GM18505 (cell line): Measurements from ENCODE around the gene COL26A1.

ENCODE experiments used
- ATAC-seq: cut with Tn5 transposase; IDR thresholded peaks from one replicate; pipeline ENCODE4 v1.9.1; 2021; ENCODE audit not compliant: unreplicated experiment
- POLR2A ChIP-seq: IDR thresholded peaks from 4 replicates; pipeline ENCODE4 v1.6.1; 2011; ENCODE audit warnings: borderline replicate concordance; ENCODE audit not compliant: insufficient read depth, insufficient read length; ENCODE audit errors: extremely low read depth

The COL26A1 gene

DNA sequence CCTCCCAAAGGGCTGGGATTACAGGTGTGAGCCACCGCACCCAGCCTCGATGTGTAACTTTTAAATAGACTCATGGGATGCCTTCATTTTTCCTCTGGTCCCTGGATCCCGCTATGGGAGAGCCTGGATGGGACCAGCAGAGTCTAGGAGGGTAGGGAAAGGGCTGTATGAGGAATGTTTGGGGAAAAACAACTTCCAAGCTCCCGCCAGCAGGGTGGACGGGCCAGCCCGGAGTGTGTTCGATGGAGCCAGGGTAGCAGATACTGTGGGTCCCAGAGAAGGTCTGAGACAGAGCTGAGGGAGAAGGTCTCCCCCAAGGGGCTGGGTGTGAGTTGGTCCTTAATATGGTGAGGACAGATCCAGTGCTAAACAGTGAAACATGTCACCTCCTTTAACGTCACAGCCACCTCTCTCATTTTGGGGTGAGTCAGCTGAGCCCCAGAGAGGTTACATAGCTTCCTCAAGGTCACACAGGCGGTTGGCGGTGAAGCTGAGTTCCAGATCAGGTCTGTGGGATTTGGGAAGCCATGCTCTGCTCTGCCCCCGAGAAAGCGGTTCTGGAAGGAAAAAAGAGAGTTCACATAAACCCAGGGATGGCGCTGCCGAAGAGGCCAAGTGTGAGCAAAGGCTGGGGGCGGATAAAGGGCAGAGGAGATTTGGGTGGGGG lies 200.0 kb downstream of the COL26A1 start:
- ATAC-seq = no peak
- no peak for TF ChIP-seq POLR2A

GRCh38 chr7:101563198-101563901 lies 200.7 kb downstream of the COL26A1 start:
- ATAC-seq = no peak

GRCh38 chr7:101563943-101564777 lies 201.5 kb downstream of the COL26A1 start:
- TF ChIP-seq POLR2A = no peak

More at GRCh38 chr7:101563198-101563901, 200.7 kb downstream of the COL26A1 start:
- no peak for TF ChIP-seq POLR2A

GRCh38 chr7:101564778-101565211 lies 202.1 kb downstream of the COL26A1 start:
- no peak for ATAC-seq
- TF ChIP-seq POLR2A = no peak

More at GRCh38 chr7:101563943-101564777, 201.5 kb downstream of the COL26A1 start:
- no peak for ATAC-seq

GRCh38 chr7:101565601-101566209 lies 203.0 kb downstream of the COL26A1 start:
- ATAC-seq = no peak
- TF ChIP-seq POLR2A = no peak

- no peak for ATAC-seq
- TF ChIP-seq POLR2A = no peak
Measured at GRCh38 chr7:101567230-101567629, 204.6 kb downstream of the COL26A1 start.

DNA sequence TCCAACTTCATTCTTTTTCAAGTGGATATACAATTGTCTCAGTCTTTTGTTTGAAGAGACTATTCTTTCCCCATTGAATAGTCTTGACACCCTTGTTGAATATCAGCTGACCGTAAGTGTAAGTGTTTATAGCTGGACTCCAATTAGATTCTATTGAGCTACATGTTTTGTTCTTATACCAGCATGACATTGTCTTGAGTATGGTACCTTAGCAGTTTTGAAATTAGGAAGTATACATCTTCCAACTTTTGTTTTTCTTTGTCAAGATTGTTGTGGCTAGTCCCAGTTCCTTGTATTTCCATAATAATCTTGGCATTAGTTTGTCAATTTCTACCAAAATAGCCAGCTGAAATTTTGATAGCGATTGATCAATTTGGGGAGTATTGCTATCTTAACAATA lies 209.5 kb downstream of the COL26A1 start:
- TF ChIP-seq POLR2A = no peak
- ATAC-seq = no peak

GRCh38 chr7:101575168-101575567 lies 212.5 kb downstream of the COL26A1 start:
- no peak for TF ChIP-seq POLR2A
- no peak for ATAC-seq

- ATAC-seq = no peak
- TF ChIP-seq POLR2A = no peak
Measured at GRCh38 chr7:101575721-101576120, 213.0 kb downstream of the COL26A1 start.

GRCh38 chr7:101576998-101577397 lies 214.3 kb downstream of the COL26A1 start:
- no peak for ATAC-seq
- TF ChIP-seq POLR2A = no peak

DNA sequence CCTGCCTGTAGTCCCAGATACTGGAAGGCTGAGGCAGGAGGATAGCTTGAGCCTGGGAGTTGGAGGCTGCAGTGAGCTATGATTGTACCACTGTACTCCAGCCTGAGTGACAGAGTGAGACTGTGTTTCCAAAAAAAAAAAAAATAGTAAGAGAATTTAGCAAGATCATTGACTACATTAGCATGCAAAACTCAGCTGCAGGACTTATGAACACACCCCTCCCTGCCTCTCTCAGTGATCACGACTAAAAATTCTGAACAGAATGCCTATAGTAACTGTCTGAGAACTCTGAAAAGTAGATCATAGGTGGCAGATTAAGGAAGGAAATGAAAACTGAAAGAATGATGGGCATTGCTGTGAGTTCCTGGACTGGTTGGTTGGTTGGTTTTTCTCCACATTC lies 215.9 kb downstream of the COL26A1 start:
- no peak for TF ChIP-seq POLR2A
- ATAC-seq = no peak

- no peak for TF ChIP-seq POLR2A
- ATAC-seq = no peak
Measured at GRCh38 chr7:101580596-101580995, 217.9 kb downstream of the COL26A1 start.

DNA sequence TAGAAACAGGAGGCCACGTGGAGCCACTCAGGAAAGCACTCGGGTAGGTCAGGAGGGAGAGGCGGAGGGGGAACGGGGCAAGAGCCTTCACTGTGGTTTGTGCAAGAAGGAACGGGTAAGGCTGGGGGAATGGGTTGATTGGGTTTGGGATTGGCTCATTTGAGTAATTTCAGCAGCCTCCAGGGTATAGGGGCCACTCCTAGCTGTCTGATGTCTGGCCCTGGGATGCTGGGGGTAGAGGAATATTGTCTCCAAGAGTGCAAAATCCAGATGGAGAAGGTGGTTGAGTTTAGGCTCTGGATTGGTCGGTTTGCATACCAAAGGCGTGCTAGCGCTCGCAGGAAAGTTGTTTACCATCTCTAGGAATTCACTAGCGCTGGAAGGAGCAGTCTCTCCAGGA lies 219.2 kb downstream of the COL26A1 start:
- TF ChIP-seq POLR2A = no peak
- no peak for ATAC-seq
